Activated CD4-positive, alpha-beta T cell treated with anti-CD3 and anti-CD28 coated beads, Interleukin-2, Interleukin-6, amounts not matched to agents 100 ng/mL and 50 ng/mL, durations not matched to agents 16 hours and 8 hours (primary cell): Measurements from ENCODE around the gene OMP.

ENCODE experiments used
- DNase-seq: peaks from one replicate; pipeline ENCODE4 v3.0.0-alpha.2; 2020

The OMP gene

GRCh38 chr11:77108436-77108835, 5.8 kb downstream of the OMP start:
- DNase-seq = no peak

DNA sequence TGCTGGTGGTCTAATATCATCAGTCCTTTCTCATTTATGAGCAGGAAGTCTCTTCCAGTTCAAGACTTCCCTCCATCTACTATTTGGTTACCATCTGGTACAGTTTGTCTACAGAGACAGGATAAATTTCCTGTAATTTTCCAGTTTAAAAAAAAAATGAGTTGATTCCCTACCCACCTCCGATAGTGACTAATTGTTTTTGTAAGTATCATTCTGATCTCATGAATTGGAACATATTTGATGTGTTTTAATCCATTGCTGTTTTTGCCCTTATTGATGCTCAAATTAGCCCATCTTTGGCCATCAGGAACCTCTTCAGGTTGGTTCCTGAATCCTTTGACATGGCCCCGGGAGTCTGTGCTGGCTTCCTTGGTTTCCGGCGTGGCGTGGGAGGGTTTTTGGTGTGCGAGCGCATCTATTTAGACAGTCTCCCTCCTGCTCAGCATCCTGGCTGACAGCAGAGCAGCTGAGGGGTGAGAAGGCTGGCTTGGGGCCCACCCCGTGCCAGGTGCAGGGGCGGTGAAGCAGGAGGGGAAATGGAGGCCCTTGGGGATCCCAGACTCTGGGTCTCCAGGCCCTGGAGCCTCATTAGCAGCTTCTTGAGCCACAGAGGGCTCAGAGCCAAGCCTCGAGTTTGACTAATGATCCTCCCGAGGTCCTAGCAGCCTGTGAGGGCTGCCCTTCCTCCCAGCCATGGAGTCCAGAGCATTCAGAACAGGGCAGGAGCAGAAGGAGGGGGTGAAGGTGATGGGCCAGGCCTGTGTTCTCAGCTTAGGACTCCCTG, 6.8 kb downstream of the OMP start:
- DNase-seq = no peak

DNA sequence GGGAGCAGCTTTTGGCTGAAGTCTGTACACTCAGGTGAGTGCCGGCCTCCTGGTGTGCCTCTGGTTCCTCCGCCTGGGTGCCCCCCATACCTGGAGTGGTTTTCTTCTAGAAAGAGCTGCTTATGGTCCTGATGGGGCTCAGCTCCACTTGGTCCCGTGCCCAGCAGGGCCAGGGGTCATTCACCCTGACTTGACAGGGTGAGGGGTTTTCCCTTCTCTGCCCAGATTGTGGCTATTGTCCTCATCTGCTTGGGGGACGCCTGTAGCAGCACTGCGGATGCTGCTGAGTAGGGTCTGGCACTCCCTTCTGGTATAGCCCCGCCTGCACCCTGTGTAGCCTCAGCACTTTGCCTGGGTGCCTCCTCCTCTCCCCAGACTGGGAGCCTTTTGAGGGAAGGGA, 8.2 kb downstream of the OMP start:
- DNase-seq = no peak

DNA sequence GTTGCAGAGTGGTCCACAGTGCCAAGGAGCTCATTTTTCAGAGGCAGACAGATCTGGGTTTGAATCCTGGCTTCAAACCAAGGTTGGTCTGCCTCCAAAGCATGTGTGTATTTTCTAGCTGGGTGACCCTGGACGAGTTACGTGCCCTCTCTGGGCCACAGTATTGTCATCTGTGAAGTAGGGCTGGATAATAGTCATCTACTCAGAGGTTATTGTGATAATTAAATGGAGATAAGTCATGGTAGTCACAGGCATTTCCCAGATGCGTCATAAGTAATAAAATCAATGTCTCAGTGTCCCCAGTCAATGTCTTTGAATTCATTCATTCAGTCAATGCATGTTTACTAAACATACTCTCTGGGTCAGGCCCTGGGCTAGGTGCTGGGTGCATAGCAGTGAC, 8.6 kb downstream of the OMP start:
- DNase-seq = no peak

GRCh38 chr11:77111946-77112345, 9.3 kb downstream of the OMP start:
- no peak for DNase-seq

GRCh38 chr11:77112641-77113381, 10.2 kb downstream of the OMP start:
- DNase-seq = no peak

GRCh38 chr11:77113382-77114088, 10.9 kb downstream of the OMP start:
- DNase-seq = peak; percentile 11

GRCh38 chr11:77114089-77114463, 11.4 kb downstream of the OMP start:
- no peak for DNase-seq

- no peak for DNase-seq
Observed at GRCh38 chr11:77115181-77115611, 12.6 kb downstream of the OMP start.

GRCh38 chr11:77115956-77116355, 13.3 kb downstream of the OMP start:
- DNase-seq = no peak

DNA sequence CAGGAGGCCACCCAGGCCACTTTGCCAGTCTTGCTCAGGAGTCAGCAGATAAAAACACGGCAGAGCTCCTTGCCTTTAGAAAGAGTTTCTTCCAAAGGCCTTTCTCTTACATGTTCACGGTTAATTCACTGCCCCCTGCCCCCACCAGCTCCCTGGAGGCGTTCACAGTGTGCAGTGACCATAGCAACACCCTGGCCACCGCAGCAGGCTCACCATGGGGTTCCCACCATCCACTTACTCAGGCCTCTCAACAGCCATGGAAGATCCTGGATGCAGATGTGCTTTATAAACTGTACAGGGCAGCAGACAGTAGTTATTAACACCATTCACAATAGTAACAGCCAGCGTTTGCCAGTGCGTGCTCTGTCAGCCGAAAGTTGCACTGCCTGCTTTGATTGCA, 14.9 kb downstream of the OMP start:
- no peak for DNase-seq

DNA sequence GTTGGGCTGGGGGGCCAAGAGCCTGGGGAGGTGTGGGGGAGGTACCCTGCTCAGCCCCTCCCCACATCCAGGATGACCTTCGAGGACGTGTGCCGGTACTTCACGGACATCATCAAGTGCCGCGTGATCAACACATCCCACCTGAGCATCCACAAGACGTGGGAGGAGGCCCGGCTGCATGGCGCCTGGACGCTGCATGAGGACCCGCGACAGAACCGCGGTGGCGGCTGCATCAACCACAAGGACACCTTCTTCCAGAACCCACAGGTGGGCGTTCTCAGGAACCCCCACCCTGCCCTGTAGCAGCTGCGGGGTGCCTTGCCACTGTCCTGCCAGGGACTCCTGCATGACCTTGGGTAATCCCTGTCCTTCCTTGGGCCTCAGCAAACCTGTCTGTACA, 15.4 kb downstream of the OMP start:
- no peak for DNase-seq

GRCh38 chr11:77118971-77119370, 16.3 kb downstream of the OMP start:
- DNase-seq = no peak

GRCh38 chr11:77119531-77119936, 16.9 kb downstream of the OMP start:
- DNase-seq = no peak

DNA sequence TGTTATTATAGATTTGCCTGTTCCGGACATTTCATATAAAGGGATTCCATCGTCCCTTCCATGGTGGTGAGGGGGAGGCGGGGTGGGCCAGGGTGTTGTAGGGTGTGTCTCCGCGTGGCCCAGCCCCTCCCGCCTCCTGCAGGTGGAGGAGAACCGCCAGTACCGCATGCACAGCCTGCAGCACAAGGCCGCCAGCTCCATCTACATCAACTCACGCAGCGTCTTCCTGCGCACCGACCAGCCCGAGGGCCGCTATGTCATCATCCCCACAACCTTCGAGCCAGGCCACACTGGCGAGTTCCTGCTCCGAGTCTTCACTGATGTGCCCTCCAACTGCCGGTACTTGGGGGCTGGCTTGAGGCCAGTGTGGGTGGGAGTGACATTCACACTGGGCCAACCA, 17.9 kb downstream of the OMP start:
- DNase-seq = no peak

DNA sequence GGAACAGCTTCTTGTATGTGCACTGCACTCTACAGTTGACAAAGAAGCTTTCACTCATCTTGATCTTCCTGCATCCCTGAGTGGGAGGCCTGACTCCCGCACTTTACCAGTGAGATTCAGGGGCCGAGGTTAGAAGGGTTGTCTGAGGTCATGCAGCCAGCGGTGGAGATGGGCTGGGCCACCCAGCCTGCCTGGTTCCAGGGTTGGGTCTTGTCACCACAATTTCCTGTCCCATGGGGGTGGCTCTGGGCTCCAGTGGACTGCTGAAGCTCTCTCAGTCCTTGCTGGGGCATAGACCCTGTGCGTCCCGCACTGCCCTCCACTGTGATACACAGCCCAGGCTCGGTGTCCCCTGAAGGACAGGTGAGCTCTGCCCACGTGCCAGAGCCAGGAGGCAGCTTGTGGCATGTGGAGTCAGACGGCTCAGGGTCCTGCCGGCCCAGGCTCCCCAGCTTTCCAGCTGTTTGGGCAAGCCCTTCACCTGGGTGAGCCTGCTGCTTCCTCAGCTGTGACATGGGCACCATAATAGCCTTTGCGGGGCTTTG, 18.5 kb downstream of the OMP start:
- no peak for DNase-seq

- DNase-seq = no peak
Observed at GRCh38 chr11:77121876-77122575, 19.4 kb downstream of the OMP start.

- DNase-seq = no peak
Observed at GRCh38 chr11:77122576-77123212, 20.1 kb downstream of the OMP start.

- DNase-seq = no peak
Observed at GRCh38 chr11:77123591-77123990, 21.0 kb downstream of the OMP start.

GRCh38 chr11:77124041-77124440, 21.4 kb downstream of the OMP start:
- no peak for DNase-seq

GRCh38 chr11:77124488-77124887, 21.8 kb downstream of the OMP start:
- no peak for DNase-seq

GRCh38 chr11:77125191-77125590, 22.6 kb downstream of the OMP start:
- DNase-seq = no peak
